ENCODE measurements around the gene DNAJC17.

Gene DNAJC17, protein sequence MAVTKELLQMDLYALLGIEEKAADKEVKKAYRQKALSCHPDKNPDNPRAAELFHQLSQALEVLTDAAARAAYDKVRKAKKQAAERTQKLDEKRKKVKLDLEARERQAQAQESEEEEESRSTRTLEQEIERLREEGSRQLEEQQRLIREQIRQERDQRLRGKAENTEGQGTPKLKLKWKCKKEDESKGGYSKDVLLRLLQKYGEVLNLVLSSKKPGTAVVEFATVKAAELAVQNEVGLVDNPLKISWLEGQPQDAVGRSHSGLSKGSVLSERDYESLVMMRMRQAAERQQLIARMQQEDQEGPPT

DNA sequence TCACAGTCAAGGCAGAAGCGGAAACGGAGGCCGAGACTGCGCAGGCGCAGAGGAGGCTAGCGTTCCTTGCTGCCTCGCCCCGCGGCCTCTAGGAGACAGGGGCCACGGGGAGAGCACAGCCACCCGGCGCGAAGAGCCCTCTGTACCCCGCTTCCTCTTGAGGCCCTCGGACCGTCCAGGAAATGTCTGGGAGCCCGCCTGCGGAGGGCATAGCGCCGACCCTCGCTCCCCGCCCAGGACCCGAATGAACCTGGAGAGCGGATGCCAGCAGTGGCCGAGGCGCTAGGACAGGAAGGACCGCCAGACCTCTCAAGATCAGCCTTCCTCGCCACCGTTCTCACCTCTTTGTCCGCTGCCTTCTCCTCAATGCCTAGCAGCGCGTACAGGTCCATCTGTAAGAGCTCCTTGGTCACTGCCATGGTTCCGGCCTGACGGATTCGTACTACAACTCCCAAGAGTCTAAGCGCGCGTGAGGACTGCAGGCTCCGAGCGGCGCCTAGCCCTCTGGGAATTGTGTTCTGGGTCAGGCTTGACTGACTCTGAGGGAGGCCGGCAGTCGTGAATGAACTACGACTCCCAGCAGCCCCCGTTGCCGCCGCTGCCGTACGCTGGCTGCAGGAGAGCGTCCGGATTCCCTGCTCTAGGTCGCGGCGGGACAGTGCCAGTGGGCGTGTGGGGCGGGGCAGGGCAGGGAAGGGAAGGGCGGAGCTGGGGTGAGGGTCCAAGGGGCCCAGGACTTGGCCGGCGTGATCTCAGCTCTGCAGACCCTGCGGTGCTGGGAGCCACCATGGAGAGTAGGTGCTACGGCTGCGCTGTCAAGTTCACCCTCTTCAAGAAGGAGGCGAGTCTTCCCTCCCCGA lies at the start of gene DNAJC17, which contains the start of gene ZFYVE19:
Gene DNAJC17 (minus strand): TSS at position 446 of the 860 bp plus-strand sequence. CDS start 27 bp downstream, at position 419.
Gene ZFYVE19 (plus strand): TSS at position 62 of the 860 bp plus-strand sequence. CDS start 501 bp downstream, at position 563.
- peak; percentile 76 to 90 for DNase-seq (ENCODE audit: low read depth in 2 of 2, low spot score in 1 of 2)

DNA sequence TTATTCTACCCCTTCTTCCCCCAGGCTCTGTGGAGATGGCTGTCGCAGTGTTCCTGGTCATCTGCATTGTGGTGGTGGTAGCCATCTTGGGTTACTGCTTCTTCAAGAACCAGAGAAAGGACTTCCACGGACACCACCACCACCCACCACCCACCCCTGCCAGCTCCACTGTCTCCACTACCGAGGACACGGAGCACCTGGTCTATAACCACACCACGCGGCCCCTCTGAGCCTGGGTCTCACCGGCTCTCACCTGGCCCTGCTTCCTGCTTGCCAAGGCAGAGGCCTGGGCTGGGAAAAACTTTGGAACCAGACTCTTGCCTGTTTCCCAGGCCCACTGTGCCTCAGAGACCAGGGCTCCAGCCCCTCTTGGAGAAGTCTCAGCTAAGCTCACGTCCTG lies 49.5 kb upstream of the DNAJC17 start:
- no peak for DNase-seq (ENCODE audit: low read depth in 2 of 2, low spot score in 1 of 2)

DNA sequence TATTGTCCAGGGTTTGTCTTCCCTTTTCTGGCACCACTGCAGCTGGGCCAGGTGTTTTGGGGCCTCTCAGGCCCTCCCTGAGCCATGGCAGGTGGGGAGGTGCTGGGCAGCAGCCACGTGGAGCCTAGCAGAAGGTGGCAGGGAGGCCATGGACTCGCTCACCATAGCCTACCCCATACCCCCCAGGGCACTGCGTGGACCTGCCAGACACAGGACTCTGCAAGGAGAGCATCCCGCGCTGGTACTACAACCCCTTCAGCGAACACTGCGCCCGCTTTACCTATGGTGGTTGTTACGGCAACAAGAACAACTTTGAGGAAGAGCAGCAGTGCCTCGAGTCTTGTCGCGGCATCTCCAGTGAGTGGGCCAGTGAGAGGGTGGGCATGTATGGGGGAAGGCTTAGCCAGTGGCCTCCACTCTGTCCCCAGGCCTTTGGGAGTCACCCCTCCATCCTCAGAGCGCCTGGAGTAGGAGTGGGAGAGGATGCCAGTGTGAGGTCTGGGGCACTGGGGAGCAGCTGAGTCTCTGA lies 48.5 kb upstream of the DNAJC17 start:
- no peak for DNase-seq (ENCODE audit: low read depth in 2 of 2, low spot score in 1 of 2)

DNA sequence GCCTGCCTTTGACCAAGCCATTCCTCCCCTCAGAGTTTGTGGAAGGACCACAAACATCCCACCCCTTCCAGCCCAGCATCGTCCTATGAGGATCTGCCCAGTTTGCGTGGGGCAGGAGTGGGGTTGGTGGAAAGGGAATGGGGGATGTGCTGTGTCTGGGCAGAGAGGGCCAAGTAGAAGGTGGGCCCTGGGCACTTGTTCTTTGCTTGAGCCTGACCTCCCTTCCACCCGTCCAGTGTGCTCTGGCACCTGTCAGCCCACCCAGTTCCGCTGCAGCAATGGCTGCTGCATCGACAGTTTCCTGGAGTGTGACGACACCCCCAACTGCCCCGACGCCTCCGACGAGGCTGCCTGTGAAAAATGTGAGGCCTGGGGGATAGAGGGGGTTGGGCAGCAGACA lies 46.9 kb upstream of the DNAJC17 start:
- DNase-seq (ENCODE audit: low read depth in 2 of 2, low spot score in 1 of 2), result no peak

DNA sequence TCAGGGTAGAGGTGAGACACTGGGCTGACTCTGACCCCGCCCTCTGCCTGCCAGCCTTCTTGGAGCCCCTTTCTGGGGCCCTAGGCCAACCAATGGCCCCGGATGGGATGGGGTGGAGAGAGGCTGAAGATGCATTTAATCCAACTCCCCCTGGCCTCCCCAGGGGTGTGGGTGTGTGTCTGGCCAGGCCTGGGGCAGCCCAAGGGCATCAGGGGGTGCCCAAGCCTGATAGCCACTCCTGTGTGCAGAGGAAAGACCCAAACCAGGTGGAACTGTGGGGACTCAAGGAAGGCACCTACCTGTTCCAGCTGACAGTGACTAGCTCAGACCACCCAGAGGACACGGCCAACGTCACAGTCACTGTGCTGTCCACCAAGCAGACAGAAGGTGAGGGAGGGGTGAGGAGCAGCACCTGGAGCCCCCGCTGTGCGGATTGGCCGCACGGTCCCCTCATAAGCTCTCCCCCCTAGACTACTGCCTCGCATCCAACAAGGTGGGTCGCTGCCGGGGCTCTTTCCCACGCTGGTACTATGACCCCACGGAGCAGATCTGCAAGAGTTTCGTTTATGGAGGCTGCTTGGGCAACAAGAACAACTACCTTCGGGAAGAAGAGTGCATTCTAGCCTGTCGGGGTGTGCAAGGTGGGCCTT lies 46.1 kb upstream of the DNAJC17 start:
- DNase-seq (ENCODE audit: low read depth in 2 of 2, low spot score in 1 of 2), result no peak

DNA sequence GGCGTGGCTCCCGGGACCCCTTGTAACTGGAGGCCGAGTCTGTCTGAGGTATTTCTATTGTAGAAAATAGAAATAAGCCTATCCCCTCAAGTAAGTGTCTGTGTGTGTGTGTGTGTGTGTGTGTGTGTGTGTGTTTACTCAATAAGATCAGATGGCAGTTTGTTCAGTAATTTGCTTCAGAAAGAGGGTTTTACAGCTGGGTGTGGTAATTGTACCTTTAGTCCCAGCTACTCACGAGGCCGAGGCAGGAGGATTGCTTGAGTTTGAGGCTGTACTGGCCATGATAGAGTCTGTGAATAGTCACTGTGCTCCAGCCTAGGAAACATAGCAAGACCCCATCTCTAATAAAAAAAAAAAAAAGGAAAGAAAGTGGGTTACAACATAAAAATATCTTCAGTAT lies 45.3 kb upstream of the DNAJC17 start:
- no peak for DNase-seq (ENCODE audit: low read depth in 2 of 2, low spot score in 1 of 2)

DNA sequence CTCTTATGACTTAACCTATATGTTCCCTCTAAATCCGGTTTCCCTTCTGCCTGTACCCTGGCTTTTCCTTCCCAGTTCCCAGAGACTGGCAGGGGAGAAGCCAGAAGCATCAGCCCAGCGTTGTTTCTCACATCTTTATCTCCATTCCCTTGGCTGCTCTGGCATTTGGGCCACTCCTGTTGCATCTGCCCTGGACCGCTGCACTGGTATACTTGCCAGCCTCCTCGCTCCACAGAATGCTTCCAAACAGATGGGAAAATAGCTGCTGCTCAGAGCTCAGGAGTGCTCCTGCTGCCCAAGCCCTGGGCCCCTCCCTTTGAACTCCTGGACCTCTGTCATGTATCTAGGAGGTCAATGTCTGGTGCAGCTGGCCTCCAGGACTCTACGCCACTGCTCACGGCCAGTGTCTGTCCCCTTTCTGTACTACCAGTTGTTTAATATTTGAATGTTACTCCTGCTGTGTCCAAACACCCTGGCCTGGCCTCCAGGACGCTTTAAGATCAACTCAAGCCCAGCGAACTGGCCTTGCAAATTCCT lies 43.4 kb upstream of the DNAJC17 start:
- no peak for DNase-seq (ENCODE audit: low read depth in 2 of 2, low spot score in 1 of 2)

DNA sequence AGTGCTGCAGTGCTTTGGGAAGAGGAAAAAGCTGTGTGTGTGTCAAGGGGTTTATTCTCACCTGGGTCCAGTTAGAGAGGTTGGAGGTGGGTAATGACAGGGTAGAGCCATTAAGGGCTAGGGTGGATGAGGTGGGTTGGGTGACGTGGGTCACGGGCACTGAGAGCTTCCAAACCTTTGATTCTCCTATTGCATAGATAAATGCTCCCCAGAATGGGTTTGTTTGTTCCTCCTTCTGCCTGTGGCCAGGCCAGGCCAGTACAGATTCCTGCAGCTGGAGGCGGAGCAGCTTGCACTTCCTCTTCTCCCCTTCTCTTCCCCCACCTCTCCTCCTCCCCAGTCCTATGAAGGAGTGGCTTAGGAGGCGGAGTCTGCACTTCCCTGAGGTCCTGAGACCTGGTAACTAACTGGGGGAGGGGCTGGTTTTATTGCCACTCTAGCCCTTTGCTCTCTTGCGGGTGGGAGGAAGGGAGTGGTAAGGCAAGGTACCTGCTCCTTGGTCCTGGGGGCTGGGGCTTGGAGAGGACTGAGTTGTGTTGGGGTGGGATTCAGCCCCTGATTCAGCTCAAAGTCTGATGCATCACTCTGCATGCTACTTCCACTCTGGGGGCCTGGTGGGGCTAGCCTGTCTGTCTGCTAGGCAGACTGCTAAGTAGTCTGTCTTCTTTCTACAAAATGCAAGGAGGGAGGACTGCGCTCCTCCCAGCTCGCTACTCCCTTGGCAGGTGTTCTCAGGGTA lies 40.1 kb upstream of the DNAJC17 start:
- DNase-seq (ENCODE audit: low read depth in 2 of 2, low spot score in 1 of 2), result no peak

DNA sequence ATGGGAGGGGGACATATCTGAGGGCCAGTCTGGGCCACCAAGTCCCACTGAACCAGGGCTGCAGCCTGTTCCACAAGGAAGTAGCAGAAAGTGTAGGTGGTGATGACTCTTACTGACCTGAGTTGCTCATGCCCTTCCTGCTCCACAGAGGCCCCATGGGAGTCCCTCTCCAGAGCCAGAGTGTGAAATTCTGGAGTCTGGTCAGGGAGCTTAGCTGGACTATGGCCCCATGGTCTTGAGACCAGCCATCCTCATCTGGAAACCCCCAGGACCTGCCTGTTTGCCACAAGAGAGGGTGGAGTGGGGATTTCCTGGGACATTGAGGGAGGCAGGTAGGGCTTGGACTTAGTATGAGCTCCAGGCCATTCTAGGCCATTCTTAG lies 39.6 kb upstream of the DNAJC17 start:
- no peak for DNase-seq (ENCODE audit: low read depth in 2 of 2, low spot score in 1 of 2)

DNA sequence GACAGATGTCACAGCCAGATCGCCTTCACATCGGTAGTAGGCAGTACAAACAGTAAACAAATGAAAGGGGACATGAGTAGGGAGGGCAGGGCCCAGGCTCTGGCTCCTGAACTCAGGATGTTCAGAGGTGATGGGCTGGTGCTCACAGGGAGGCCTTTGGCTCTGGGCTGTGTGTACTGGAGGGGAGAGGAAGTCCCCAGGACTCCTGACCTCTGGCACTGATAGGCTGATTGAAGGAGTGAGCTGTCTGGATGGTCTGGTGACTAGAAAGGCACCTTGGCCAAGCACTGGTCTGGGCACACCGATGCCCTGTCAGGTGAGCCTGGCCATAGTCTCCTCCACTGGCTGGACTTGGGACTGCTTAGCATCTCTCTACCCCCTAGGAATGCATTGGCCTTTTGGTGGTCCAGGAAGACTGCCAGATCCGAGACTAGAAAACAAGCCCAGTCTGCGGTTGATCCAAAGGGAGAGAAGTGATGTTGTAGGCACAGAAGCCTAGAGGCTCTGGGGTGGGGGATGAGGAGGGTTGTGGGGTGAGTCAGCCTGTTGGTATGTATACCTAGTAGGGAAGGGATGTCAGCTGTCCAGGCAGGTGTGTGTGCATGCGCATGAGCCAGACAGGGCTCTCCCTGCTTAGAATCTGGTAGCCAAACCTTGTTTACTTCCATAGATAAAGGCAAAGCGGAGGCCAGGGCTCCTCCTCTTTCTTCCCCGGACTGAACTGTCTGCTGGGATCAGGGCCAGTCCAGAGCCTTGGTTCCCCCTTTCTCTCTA lies 38.4 kb upstream of the DNAJC17 start:
- DNase-seq (ENCODE audit: low read depth in 2 of 2, low spot score in 1 of 2), result no peak

DNA sequence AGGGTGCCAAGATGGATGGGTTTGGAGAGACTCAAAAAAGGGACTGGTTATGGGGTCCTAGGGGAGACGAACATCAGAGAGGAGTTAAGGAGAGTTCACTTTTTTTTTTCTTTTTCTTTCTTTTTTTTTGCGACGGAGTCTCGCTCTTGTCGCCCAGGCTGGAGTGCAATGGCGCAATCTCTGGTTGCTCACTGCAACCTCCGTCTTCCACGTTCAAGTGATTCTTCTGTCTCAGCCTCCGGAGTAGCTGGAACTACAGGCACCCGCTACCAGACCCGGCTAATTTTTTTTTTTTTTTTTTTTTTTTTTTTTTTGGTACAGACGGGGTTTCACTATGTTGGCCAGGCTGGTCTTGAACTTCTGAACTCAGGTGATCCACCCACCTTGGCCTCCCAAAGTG lies 37.8 kb upstream of the DNAJC17 start:
- no peak for DNase-seq (ENCODE audit: low read depth in 2 of 2, low spot score in 1 of 2)

DNA sequence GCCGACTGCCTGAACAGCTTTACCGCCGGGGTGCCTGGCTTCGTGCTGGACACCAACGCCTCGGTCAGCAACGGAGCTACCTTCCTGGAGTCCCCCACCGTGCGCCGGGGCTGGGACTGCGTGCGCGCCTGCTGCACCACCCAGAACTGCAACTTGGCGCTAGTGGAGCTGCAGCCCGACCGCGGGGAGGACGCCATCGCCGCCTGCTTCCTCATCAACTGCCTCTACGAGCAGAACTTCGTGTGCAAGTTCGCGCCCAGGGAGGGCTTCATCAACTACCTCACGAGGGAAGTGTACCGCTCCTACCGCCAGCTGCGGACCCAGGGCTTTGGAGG lies 37.4 kb upstream of the DNAJC17 start:
- no peak for DNase-seq (ENCODE audit: low read depth in 2 of 2, low spot score in 1 of 2)

DNA sequence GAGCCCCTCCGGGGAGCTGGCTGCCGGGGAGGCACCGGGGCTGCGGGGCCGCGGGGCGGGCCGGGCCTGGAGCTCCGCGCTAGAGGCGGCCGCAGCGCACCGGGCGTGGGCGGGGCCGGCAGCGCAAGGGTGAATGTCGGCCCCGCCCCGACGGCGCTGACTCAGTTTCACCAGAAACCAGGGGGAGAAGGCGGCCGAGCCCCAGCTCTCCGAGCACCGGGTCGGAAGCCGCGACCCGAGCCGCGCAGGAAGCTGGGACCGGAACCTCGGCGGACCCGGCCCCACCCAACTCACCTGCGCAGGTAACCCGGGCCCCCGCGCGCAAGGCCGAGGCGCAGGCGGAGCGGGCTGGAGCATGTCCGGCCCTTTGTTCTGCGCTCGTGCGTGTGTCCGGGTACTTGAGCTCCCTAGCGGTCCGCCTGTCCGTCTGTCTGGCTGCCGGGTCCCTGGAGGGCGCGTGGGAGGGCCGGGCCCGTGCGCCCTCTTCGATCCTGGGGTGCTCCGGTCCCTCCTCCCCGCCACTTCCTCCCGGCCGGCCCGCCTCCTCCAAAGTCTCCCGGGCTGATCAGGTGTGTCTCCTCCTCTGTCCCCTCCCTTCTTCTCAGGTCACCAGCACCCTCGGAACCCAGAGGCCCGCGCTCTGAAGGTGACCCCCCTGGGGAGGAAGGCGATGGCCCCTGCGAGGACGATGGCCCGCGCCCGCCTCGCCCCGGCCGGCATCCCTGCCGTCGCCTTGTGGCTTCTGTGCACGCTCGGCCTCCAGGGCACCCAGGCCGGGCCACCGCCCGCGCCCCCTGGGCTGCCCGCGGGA lies 36.8 kb upstream of the DNAJC17 start, which contains the start of gene SPINT1:
Gene SPINT1 (plus strand): TSS at position 164 of the 811 bp plus-strand sequence. CDS start 507 bp downstream, at position 671.
- DNase-seq (ENCODE audit: low read depth in 2 of 2, low spot score in 1 of 2), result peak in 1 of 2 donors; percentile 29

DNA sequence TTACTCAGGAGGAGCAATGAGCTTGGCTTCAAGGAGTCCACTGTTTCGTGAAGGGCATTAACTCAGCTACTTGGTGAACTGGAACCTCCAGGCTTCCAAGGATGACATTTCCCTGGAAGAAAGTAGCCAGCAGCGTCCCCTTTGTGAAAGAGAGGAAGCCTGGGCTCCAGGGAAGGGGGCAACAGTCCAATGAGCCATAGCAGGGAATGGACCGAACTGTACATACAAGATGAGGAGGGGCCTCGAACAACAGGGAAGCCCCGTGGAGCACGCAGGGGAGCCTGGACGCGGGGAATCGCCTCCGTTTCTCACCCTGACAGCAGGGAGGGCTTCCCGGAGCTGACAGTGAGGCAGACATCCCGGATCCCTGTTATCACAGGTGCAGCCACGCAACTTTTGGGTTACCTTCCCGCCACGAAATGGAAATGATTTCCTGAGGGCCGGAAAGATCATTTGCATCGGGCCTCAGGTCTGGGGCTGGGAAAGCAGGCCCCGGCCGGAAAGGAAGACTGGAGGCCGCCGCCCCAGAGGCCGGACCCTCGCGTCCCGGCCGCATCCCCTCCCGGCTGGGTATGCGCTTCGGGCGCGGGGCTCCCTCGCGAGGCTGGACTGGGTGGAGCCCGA lies 36.1 kb upstream of the DNAJC17 start:
- DNase-seq (ENCODE audit: low read depth in 2 of 2, low spot score in 1 of 2), result no peak

DNA sequence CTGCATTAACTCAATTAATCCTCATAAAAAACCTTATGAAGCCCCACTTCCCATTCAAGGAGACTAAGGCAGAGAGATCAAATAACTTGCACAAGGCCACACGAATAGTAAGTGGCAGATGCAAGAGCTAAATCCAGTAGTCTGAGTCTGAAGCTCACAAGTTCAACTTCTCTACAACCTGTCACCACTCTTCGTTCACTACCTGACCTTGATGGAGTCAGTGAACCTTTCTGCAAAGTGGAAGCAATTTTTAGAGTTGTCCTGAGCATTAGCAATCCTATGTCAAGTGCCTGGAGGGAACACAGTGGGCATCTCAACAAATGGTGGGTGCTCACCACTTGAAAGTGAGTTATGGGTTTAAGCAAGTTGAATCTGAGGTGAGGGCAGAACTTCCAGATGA lies 34.5 kb upstream of the DNAJC17 start:
- no peak for DNase-seq (ENCODE audit: low read depth in 2 of 2, low spot score in 1 of 2)

DNA sequence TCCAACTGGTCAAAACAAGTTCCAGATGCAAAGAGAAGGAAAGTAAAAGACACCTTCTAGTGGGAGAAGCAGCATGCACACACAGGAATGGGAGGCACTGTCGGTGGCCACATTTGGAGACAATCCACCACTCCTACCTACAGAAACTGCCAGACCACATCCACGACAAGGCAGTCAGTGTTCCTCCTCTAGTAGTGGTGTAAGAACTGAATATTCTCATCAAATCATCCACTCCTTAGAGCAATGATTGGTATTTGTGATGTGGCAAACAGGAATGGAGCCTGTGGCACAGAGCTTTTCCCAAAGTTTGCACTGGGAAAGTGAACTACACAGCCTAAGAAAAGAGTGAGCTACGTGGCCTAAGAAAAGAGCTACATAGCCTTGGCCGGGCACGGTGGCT lies 31.5 kb upstream of the DNAJC17 start:
- no peak for DNase-seq (ENCODE audit: low read depth in 2 of 2, low spot score in 1 of 2)

DNA sequence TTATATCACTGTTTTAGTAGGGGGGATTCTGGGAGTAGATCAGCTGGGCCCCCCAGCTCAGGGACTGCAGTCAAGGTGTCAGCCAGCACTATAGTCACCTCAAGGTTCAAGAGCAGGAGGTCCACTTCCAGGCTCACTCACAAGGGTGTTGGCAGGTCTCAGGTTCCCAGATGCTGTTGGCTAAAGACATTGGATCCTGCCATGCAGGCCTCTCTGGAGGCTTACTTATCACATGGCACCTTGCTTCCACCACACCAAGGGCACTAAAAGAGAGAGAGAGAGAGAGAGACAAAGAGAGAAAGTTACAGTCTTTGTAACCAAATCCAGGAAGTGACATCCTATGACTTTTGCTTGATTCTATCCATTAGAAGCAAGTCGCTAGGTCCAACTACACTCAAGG lies 28.7 kb upstream of the DNAJC17 start:
- DNase-seq (ENCODE audit: low read depth in 2 of 2, low spot score in 1 of 2), result no peak

DNA sequence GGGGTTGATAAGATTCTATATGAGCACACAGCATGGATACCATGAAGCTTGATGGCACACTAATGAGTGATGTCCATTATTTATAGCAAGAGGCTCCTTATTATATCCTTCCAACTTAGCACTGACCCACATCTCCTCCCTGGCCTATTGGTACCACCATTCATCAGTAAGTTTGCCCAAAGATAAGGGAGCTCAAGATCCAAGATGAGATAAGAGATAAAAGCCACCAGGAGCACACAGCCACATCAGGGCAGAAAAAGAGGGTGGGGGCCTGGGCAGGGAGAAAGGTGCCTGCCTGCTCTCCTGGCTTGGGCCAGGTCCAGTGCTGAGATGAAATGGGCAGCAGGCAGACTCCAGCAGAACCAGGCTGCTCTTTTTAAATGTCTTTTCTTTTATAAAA lies 25.6 kb upstream of the DNAJC17 start:
- DNase-seq (ENCODE audit: low read depth in 2 of 2, low spot score in 1 of 2), result no peak

DNA sequence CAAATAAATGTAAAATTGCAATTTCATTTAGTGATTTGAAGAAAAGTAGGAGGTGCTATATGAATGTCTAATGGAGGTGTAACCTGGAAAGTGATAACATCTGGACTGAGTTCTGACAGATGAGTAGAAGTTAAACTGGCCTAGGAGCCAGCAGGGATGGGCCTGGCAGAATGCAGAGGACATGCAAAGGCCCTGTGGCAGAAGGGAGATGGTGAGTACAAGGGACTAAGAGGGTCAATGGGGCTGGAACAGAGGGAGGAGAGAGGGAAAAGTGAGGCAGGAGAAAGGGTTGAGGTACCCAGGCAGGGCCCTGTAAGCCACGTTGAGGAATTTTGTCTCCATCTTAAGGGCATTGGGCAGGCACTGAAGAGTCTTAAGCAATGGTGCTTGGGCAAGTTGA lies 24.6 kb upstream of the DNAJC17 start:
- DNase-seq (ENCODE audit: low read depth in 2 of 2, low spot score in 1 of 2), result no peak

Data from stimulated activated CD8-positive, alpha-beta memory T cell treated with anti-CD3 and anti-CD28 coated beads, Interleukin-4, amount 100 ng/mL, for 1 hour (primary cell).